Measurements from ENCODE around the gene MCM6. TPM values are rescaled to one million over a fixed set of nuclear protein-coding genes. Genes with fewer than 3 reads are reported as not detected.

MCM6 gene
- polyA plus RNA-seq, 1 donor from 2014 or later: 7.0 TPM

GRCh38 chr2:135817466-135817865 is 58.8 kb downstream of the MCM6 start:
- H2AFZ ChIP-seq (ENCODE audit: low read depth, low read length): no peak overlapping the region
- H3K9me2 ChIP-seq (ENCODE audit: insufficient read depth, low read length): no peaks in the 10 kb centered on the region
- no peak overlapping the region for H3K4me3 ChIP-seq (ENCODE audit: low read length)
- no peaks in the 10 kb centered on the region for H3K79me2 ChIP-seq (replicated peaks; ENCODE audit: insufficient read depth, low read length)
- H3K9ac ChIP-seq (ENCODE audit: low read length): no peak overlapping the region
- H4K20me1 ChIP-seq (ENCODE audit: insufficient read depth): no peaks in the 10 kb centered on the region
- no peaks in the 10 kb centered on the region for H3F3A ChIP-seq (ENCODE audit: insufficient read depth, low read length, poor library complexity, severe bottlenecking)
- no peaks in the 10 kb centered on the region for H3K36me3 ChIP-seq (ENCODE audit: insufficient read depth, low read length)
- H3K4me2 ChIP-seq (ENCODE audit: low read length): no peak overlapping the region
- no peak overlapping the region for H3K27ac ChIP-seq (ENCODE audit: low read length)
- no peak for TF ChIP-seq SMC3 (conservative IDR thresholded peaks at IDR 0.05; ENCODE audit: poor library complexity)
- no peak for TF ChIP-seq RAD21 (conservative IDR thresholded peaks at IDR 0.05)
- no peak for TF ChIP-seq POLR2AphosphoS5 (IDR thresholded peaks at IDR 0.05)
- no peak for TF ChIP-seq EP300 (conservative IDR thresholded peaks at IDR 0.05; ENCODE audit: poor library complexity, severe bottlenecking)
- TF ChIP-seq EZH2 (IDR thresholded peaks at IDR 0.05; ENCODE audit: borderline replicate concordance, insufficient read depth, low read length, poor library complexity, severe bottlenecking): no peak
- no peak for TF ChIP-seq MXI1 (conservative IDR thresholded peaks at IDR 0.05; ENCODE audit: poor library complexity, severe bottlenecking)
- TF ChIP-seq TAF1 (IDR thresholded peaks at IDR 0.05; ENCODE audit: low read depth): no peak
- no peak for TF ChIP-seq CTCF (IDR thresholded peaks at IDR 0.05; ENCODE audit: poor library complexity, severe bottlenecking)
- TF ChIP-seq, protein P1, sequence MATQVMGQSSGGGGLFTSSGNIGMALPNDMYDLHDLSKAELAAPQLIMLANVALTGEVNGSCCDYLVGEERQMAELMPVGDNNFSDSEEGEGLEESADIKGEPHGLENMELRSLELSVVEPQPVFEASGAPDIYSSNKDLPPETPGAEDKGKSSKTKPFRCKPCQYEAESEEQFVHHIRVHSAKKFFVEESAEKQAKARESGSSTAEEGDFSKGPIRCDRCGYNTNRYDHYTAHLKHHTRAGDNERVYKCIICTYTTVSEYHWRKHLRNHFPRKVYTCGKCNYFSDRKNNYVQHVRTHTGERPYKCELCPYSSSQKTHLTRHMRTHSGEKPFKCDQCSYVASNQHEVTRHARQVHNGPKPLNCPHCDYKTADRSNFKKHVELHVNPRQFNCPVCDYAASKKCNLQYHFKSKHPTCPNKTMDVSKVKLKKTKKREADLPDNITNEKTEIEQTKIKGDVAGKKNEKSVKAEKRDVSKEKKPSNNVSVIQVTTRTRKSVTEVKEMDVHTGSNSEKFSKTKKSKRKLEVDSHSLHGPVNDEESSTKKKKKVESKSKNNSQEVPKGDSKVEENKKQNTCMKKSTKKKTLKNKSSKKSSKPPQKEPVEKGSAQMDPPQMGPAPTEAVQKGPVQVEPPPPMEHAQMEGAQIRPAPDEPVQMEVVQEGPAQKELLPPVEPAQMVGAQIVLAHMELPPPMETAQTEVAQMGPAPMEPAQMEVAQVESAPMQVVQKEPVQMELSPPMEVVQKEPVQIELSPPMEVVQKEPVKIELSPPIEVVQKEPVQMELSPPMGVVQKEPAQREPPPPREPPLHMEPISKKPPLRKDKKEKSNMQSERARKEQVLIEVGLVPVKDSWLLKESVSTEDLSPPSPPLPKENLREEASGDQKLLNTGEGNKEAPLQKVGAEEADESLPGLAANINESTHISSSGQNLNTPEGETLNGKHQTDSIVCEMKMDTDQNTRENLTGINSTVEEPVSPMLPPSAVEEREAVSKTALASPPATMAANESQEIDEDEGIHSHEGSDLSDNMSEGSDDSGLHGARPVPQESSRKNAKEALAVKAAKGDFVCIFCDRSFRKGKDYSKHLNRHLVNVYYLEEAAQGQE (IDR thresholded peaks at IDR 0.05; ENCODE audit: borderline replicate concordance): no peak
- no peaks in the 10 kb centered on the region for H3K9me3 ChIP-seq (ENCODE audit: low read length)
- H3K27me3 ChIP-seq (ENCODE audit: insufficient read depth, low read depth, low read length): no peaks in the 10 kb centered on the region

DNA sequence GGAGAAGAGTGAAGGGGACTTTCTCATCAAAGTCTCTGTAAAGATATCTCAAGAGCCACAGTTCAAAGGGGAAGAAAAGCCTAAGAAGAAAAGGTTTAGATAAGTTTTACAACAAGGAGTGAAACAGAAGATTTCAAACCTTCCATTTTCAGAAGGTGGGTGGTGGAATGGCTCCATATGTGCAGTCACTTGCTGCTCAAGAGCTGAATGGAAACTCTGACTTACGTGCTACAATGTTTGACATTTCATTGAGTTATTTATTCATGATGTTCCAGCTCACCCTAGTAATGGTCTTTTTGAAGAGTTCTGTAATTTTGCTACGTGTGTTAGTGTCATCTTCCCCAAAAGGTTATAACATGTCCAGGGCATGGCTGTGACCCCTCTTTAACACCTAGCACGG is 61.0 kb downstream of the MCM6 start:
- no peaks in the 10 kb centered on the region for H3K79me2 ChIP-seq (replicated peaks; ENCODE audit: insufficient read depth, low read length)
- TF ChIP-seq EP300 (conservative IDR thresholded peaks at IDR 0.05; ENCODE audit: poor library complexity, severe bottlenecking): no peak
- TF ChIP-seq CTCF (IDR thresholded peaks at IDR 0.05; ENCODE audit: poor library complexity, severe bottlenecking): no peak
- no peak for TF ChIP-seq SMC3 (conservative IDR thresholded peaks at IDR 0.05; ENCODE audit: poor library complexity)
- no peaks in the 10 kb centered on the region for H3K9me2 ChIP-seq (ENCODE audit: insufficient read depth, low read length)
- no peak overlapping the region for H2AFZ ChIP-seq (ENCODE audit: low read depth, low read length)
- no peaks in the 10 kb centered on the region for H3K36me3 ChIP-seq (ENCODE audit: insufficient read depth, low read length)
- H3K4me3 ChIP-seq (ENCODE audit: low read length): no peak overlapping the region
- no peaks in the 10 kb centered on the region for H3K9me3 ChIP-seq (ENCODE audit: low read length)
- H4K20me1 ChIP-seq (ENCODE audit: insufficient read depth): no peaks in the 10 kb centered on the region
- H3K4me2 ChIP-seq (ENCODE audit: low read length): no peak overlapping the region
- no peaks in the 10 kb centered on the region for H3F3A ChIP-seq (ENCODE audit: insufficient read depth, low read length, poor library complexity, severe bottlenecking)
- no peak overlapping the region for H3K27ac ChIP-seq (ENCODE audit: low read length)
- H3K9ac ChIP-seq (ENCODE audit: low read length): no peak overlapping the region
- no peaks in the 10 kb centered on the region for H3K27me3 ChIP-seq (ENCODE audit: insufficient read depth, low read depth, low read length)
